OCI-LY1 (cell line): ENCODE data around the gene ST6GALNAC2.

Experiments
- H2AFZ ChIP-seq: fragments of 200-600 bp; sonication (generic), shearing (Covaris generic); 2 replicates; pipeline ENCODE4 v1.6.0; 2014; ENCODE audit warnings: antibody characterized with exemption, mild to moderate bottlenecking, low read length
- H3F3A ChIP-seq: fragments of 200-600 bp; sonication (generic), shearing (Covaris generic); 2 replicates; pipeline ENCODE4 v1.6.0; 2014; ENCODE audit warnings: mild to moderate bottlenecking, antibody characterized with exemption, low read length, moderate library complexity; ENCODE audit not compliant: insufficient read depth
- H3K27ac ChIP-seq: fragments of 200-600 bp; sonication (generic); 2 replicates; pipeline ENCODE4 v1.5.1; 2014; ENCODE audit warnings: low read length, mixed run types, mild to moderate bottlenecking, low read depth; ENCODE audit not compliant: poor library complexity, severe bottlenecking
- H3K27me3 ChIP-seq: fragments of 200-600 bp; sonication (generic); 2 replicates; pipeline ENCODE4 v1.6.0; 2014; ENCODE audit warnings: antibody characterized with exemption, mild to moderate bottlenecking, low read length, moderate library complexity; ENCODE audit not compliant: insufficient read depth
- H3K36me3 ChIP-seq: fragments of 200-600 bp; sonication (generic); 2 replicates; pipeline ENCODE4 v1.6.1; 2014; ENCODE audit warnings: mild to moderate bottlenecking, antibody characterized with exemption, low read length, moderate library complexity, mixed read lengths; ENCODE audit not compliant: insufficient read depth
- H3K4me1 ChIP-seq: fragments of 200-600 bp; sonication (generic); 2 replicates; pipeline ENCODE4 v1.5.1; 2014; ENCODE audit warnings: mild to moderate bottlenecking, low read length, moderate library complexity; ENCODE audit not compliant: insufficient read depth, severe bottlenecking
- H3K4me2 ChIP-seq: fragments of 200-600 bp; sonication (generic), shearing (Covaris generic); 2 replicates; pipeline ENCODE4 v1.6.1; 2014; ENCODE audit warnings: low read length
- H3K4me3 ChIP-seq: fragments of 200-600 bp; sonication (generic); 2 replicates; pipeline ENCODE4 v1.5.1; 2014; ENCODE audit warnings: low read length, low read depth, mild to moderate bottlenecking, mixed read lengths; ENCODE audit not compliant: poor library complexity, severe bottlenecking
- H3K79me2 ChIP-seq: fragments of 200-600 bp; shearing (Covaris generic); 2 replicates; pipeline ENCODE4 v1.6.1; 2016; ENCODE audit warnings: mixed run types, low read length, mixed read lengths; ENCODE audit not compliant: insufficient read depth
- H3K9ac ChIP-seq: fragments of 200-600 bp; sonication (generic), shearing (Covaris generic); 2 replicates; pipeline ENCODE4 v1.6.1; 2014; ENCODE audit warnings: mild to moderate bottlenecking, low read length, mixed read lengths
- H3K9me2 ChIP-seq: fragments of 200-600 bp; sonication (generic), shearing (Covaris generic); 2 replicates; pipeline ENCODE4 v1.6.1; 2014; ENCODE audit warnings: low read depth, mild to moderate bottlenecking, low read length, mixed read lengths
- H3K9me3 ChIP-seq: fragments of 200-600 bp; shearing (Covaris generic); 2 replicates; pipeline ENCODE4 v1.6.1; 2014; ENCODE audit warnings: low read length, mixed read lengths
- H4K20me1 ChIP-seq: fragments of 200-600 bp; sonication (generic), shearing (Covaris generic); 2 replicates; pipeline ENCODE4 v1.6.0; 2016; ENCODE audit warnings: mild to moderate bottlenecking, low read length; ENCODE audit not compliant: insufficient read depth
- EZH2 ChIP-seq: fragments of 200-600 bp; sonication (generic), shearing (Covaris generic); IDR thresholded peaks from 2 replicates; pipeline ENCODE4 v1.8.0; 2017; ENCODE audit warnings: borderline replicate concordance, mixed run types, mild to moderate bottlenecking, antibody characterized with exemption, low read length, moderate library complexity, mixed read lengths
- TF ChIP-seq, protein P1 (sequence below): fragments of 200-600 bp; sonication (generic), shearing (Covaris generic); IDR thresholded peaks from 2 replicates; pipeline ENCODE4 v1.5.1; 2017; ENCODE audit warnings: mild to moderate bottlenecking, antibody characterized with exemption, low read length, moderate library complexity, mixed read lengths

Gene ST6GALNAC2

DNA sequence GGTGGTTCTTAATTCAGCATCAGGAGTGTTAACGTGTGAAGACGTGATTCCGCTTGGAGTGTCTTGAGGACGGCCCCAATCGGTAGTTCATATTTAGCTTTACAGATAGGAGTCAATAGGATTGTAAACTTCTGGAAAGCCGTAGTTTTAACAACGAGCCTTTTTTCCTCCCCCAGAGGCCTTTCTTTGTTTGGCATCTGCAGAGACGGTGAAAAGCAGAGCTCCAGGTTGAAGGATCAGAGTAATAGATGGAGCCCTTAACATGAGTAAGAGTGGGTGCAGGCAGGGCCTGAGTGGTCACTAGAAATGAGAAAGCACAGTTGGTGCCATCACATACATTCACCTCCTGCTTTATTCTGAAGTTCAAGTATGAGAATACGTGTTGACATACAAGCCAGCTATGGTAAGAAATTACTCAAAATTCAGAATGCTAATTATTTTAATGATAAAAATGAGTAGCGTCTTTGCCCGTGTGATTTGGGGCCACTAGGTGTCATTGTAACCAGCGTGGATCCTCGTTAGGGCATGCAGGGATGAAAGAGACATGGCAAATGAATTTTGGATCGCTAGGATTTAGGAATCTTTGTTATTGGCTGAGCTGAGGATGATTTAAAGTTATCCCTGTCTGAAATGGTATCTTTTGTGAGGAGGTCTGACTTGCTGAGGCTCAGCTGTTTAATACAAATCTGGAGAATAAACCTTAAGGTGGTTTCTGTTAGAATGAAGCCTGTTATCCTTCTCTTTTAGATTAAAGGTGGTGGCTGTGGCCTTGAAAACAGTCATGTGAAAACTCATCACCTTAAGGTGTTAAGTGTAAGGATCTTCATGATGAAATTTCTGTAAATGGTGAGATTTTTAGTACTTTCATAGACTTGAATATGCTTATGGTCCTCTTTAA is 27.2 kb downstream of the ST6GALNAC2 start:
- Histone ChIP-seq H3K27me3 (no peaks in the 10 kb centered on the region), H3F3A (no peaks in the 10 kb centered on the region), H3K4me2 (peak overlapping the region; percentile 87), H4K20me1 (no peaks in the 10 kb centered on the region), H3K4me3 (peak overlapping the region; percentile 91), H3K79me2 (peaks cover 33% of the 10 kb centered on the region), H2AFZ (no peak overlapping the region), H3K36me3 (peaks cover 52% of the 10 kb centered on the region), H3K9ac (peak overlapping the region; percentile 97), H3K27ac (peak overlapping the region; percentile 55), H3K4me1 (peaks cover 35% of the 10 kb centered on the region), H3K9me3 (no peaks in the 10 kb centered on the region), H3K9me2 (no peaks in the 10 kb centered on the region)
- TF ChIP-seq, protein P1, sequence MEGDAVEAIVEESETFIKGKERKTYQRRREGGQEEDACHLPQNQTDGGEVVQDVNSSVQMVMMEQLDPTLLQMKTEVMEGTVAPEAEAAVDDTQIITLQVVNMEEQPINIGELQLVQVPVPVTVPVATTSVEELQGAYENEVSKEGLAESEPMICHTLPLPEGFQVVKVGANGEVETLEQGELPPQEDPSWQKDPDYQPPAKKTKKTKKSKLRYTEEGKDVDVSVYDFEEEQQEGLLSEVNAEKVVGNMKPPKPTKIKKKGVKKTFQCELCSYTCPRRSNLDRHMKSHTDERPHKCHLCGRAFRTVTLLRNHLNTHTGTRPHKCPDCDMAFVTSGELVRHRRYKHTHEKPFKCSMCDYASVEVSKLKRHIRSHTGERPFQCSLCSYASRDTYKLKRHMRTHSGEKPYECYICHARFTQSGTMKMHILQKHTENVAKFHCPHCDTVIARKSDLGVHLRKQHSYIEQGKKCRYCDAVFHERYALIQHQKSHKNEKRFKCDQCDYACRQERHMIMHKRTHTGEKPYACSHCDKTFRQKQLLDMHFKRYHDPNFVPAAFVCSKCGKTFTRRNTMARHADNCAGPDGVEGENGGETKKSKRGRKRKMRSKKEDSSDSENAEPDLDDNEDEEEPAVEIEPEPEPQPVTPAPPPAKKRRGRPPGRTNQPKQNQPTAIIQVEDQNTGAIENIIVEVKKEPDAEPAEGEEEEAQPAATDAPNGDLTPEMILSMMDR: peak; percentile 87
- no peak for TF ChIP-seq EZH2

DNA sequence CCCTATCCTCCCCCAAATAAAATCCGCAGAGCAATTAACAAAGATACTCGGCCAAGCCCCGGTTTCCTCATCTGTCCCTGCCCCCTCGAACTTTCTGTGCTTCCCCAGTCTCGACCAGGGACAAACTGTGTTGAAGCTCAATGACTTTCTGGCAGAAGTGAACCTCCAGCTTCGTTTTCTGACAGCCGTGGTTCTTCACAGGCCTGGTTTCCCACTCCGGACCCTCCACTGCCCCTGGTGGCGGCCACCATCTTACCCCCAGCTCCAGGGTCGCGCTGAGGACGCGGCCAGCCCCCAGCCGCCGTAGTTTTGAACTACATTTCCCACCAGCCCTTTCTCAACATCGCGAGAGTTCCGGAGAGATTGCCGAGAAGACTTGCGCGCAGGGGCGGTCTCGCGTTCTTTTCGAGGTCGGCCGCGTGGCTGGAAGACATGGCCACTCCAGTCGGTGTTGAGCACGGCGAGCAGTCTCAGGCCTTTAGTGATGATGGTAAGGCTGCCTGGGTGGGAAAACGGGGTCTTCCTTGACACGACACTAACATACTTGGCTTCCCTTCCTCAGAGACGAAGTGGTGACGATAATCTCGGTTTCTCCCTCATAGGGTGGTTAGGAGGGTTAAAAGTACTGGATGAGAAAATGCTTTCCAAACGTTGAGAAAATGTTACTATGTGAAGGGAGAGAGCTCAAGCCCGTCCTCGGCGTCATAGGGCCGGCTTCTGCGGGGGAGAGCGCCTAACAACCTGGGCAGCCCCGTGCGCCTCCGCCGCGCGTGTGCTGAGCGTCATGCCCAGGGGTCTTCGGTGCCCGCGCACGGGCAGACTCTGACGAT is 28.1 kb downstream of the ST6GALNAC2 start:
- Histone ChIP-seq H4K20me1 (no peaks in the 10 kb centered on the region), H3K4me1 (peaks cover 35% of the 10 kb centered on the region), H3K27me3 (no peaks in the 10 kb centered on the region), H3K27ac (peak overlapping the region; percentile 55), H2AFZ (peak overlapping the region; percentile 91), H3K9ac (peak overlapping the region; percentile 97), H3K9me3 (no peaks in the 10 kb centered on the region), H3K9me2 (no peaks in the 10 kb centered on the region), H3K79me2 (peaks cover 33% of the 10 kb centered on the region), H3K4me3 (peak overlapping the region; percentile 91), H3K36me3 (peaks cover 44% of the 10 kb centered on the region), H3K4me2 (peak overlapping the region; percentile 87), H3F3A (no peaks in the 10 kb centered on the region)
- no peak for TF ChIP-seq EZH2
- TF ChIP-seq, protein P1: peak; percentile 46

DNA sequence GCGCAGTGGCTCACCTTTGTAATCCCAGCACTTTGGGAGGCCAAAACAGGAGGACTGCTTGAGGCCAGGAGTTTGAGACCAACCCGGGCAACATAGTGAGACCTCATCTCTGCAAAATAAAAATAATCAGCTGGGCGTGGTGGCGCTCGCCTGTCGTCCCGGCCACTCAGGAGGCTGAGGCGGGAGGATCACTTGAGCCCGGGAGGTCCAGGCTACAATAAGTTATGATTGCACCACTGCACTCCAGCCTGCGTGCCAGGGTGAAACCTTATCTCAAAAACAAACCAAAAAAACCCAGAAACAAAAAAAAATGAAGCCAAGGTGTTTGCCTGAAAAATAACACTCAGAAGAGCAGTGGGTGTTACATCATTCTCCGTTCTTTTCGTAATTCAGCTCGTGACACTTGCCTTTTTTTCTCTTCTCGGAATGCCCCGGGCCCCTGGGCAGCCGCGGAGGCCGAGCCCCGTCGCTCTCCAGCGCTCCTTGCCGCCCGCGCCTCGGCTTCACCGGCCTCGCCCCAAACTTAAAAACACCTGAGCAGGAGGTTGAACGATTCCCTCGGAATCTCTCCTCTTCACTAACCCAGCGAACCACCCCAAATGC is 28.8 kb downstream of the ST6GALNAC2 start:
- Histone ChIP-seq H3F3A (no peaks in the 10 kb centered on the region), H3K9me2 (no peaks in the 10 kb centered on the region), H3K9ac (peak overlapping the region; percentile 97), H2AFZ (peak overlapping the region; percentile 91), H3K27ac (peak overlapping the region; percentile 55), H3K4me3 (peak overlapping the region; percentile 91), H3K9me3 (no peaks in the 10 kb centered on the region), H3K79me2 (peaks cover 33% of the 10 kb centered on the region), H3K4me1 (peaks cover 35% of the 10 kb centered on the region), H4K20me1 (no peaks in the 10 kb centered on the region), H3K27me3 (no peaks in the 10 kb centered on the region), H3K4me2 (peak overlapping the region; percentile 87), H3K36me3 (peaks cover 36% of the 10 kb centered on the region)
- no peak for TF ChIP-seq EZH2
- TF ChIP-seq, protein P1: no peak
